Right cardiac atrium (tissue), 5 donors: ENCODE data around the gene TP53RK. TPM values are rescaled to one million over a fixed set of nuclear protein-coding genes. Genes with fewer than 3 reads are reported as not detected.

ENCODE experiments used
- ATAC-seq, 2 donors: fragments of 200-7000 bp; cut with Tn5 transposase; one replicate each; pipeline versions ENCODE4 v1.8.0 to v1.9.1; 2020; ENCODE audit warnings: moderate library complexity in 2 of 2, mild to moderate bottlenecking in 1 of 2
- DNase-seq, 3 donors: peaks; one replicate each; pipeline ENCODE4 v3.0.0-alpha.2; 2020
- H3K27ac ChIP-seq: one replicate; pipeline ENCODE4 v1.5.1; 2013; ENCODE audit warnings: mild to moderate bottlenecking, low read length, control low read depth, moderate library complexity
- H3K27me3 ChIP-seq: one replicate; pipeline ENCODE4 v1.6.1; 2013; ENCODE audit not compliant: control insufficient read depth, insufficient read depth
- H3K4me1 ChIP-seq: one replicate; pipeline ENCODE4 v1.6.1; 2013; ENCODE audit warnings: low read length; ENCODE audit not compliant: control insufficient read depth, insufficient read depth
- H3K4me3 ChIP-seq: one replicate; pipeline ENCODE4 v1.5.1; 2013; ENCODE audit warnings: low read length, control low read depth
- H3K9me3 ChIP-seq: one replicate; pipeline ENCODE4 v1.6.1; 2013; ENCODE audit warnings: low read length; ENCODE audit not compliant: control insufficient read depth
- WGBS: extraction: QIAGEN DNeasy Blood & Tissue Kit; methylation state at CpG from one replicate; pipeline ENCODE4 v1.1.7; 2013; 5-methylcytosine and 5-hydroxymethylcytosine counted together
- intact Hi-C, 4 donors: fragments of 100-400 bp; cut with DNase I; formaldehyde crosslinking; loops; one replicate each; pipeline versions ENCODE4 v1.11.0 to v1.14.0; 2022 to 2023
- polyA plus RNA-seq: library from polyadenylated mRNA; stranded (reverse); fragments of 200-250 nt; gene quantifications from one replicate; pipeline ENCODE4 v1.2.3, GENCODE V29; 2013
- total RNA-seq, 4 donors: library from RNA; stranded (reverse); fragmentation: NEBNext Ultra II Directional; extraction: Animal tissue kit (Norgen Biotek cat#: 25700); gene quantifications; one replicate each; pipeline ENCODE4 v1.2.1, GENCODE V29; 2021
- donor health status: healthy with polysubstance abuse.
- donor health status: DM: no; HTN: yes; CAD: no.
- donor health status: DM: no; HTN: no; CAD: no.
- donor health status: DM: no; HTN: yes; CAD: no; lungs with severe emphysema.
- donor health status: DM: yes; HTN: yes; CAD: no.

TP53RK gene
- total and polyA plus RNA-seq, 5 donors, result 6.8 to 9.9 (median 9.0) TPM

DNA sequence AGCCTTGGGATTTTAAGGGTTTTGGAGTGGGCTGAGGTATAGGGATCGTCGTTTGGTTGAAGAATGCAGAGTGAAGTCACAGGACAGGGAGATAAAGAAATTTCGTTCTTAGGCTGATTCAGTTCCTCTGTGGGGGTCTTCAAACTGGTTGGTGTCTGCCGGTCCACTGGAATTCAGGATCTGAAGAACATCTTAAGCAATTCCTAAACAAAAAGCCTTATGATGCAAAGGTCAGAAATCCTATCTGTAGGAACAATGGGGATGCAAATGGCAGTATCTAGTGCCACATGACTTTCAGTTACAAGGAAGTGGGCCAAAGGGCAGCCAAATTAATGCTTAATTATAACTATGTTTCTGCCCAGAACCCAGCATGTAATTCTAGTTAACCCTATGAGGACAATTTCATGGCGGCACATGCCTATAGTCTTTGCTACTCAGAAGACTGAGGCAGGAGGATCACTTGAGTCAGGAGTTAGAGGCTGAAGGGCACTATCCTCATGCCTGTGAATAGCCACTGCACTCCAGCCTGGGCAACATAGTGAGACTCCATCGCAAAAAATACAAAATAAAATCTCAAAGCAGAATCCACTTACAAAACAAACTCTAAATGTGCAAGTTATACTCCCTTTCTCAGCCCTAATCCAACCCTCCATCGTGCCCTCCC is 15.6 kb upstream of the TP53RK start:
- Histone ChIP-seq H3K27me3 (no peaks in the 10 kb centered on the region), H3K4me1 (no peaks in the 10 kb centered on the region), H3K4me3 (no peak overlapping the region), H3K27ac (no peak overlapping the region), H3K9me3 (no peaks in the 10 kb centered on the region)
- ATAC-seq (no peak), DNase-seq (no peak)
- WGBS, result 57% methylated on average over 7 of the region's 7 CpGs
- intact Hi-C loops, result no loop called here

DNA sequence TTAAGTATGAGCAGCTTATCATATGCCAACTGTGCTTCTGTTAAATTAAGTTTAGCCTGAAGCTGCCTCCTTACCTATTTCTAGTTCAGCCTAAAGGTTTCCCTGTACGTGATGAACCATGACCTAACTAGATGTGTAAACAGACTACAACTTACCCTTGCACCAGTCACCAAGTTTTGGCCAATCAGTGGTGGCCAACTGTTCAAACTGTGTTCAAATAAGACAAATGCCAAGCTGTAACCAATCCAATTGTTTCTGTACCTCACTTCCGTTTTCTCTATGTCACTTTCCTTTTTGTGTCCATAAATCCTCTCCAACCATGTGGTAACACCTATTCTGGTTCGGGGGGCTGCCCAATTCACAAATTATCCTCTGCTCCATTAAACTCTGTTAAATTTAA is 14.2 kb upstream of the TP53RK start:
- Histone ChIP-seq H3K4me1 (no peaks in the 10 kb centered on the region), H3K27me3 (peaks cover 2% of the 10 kb centered on the region), H3K9me3 (no peaks in the 10 kb centered on the region), H3K4me3 (no peak overlapping the region), H3K27ac (no peak overlapping the region)
- ATAC-seq (no peak), DNase-seq (no peak)
- 75% methylated on average over 3 of the region's 3 CpGs for WGBS
- intact Hi-C loops, result no loop called here

DNA sequence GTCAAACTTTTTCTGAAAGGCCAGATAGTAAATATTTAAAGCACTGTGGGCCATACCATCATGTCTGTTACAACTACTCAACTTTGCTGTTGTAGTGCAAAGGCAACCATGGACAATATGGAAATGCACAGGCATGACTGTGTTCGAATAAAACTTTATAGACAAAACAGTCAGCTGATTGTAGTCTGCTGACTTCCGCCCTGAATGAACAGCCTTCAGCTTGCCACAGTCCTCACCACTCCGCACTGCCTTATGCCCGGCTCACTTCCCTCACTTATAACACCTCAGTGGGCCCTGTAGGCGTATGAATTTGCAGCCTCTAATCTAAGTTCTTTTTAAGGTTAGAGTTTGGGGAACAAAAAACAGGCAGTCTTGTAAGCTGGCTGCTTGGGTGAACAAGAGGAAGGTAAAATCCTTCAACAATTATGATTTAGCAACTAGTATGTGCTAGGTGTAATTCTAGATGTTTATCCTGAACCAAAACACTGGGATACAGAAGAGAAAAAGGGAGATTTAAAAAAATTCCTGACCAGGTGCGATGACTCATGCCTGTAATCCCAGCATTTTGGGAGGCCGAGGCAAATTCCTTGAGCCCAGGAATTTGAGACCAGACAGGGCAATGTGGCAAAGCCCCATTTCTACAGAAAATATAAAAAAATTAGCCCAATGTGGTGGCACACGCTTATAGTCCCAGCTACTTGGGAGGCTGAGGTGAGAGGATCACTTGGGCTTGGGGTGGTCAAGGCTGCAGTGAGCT is 13.4 kb upstream of the TP53RK start:
- ATAC-seq, result no peak
- 92% methylated on average over 8 of the region's 8 CpGs for WGBS
- intact Hi-C loops, result no loop called here

DNA sequence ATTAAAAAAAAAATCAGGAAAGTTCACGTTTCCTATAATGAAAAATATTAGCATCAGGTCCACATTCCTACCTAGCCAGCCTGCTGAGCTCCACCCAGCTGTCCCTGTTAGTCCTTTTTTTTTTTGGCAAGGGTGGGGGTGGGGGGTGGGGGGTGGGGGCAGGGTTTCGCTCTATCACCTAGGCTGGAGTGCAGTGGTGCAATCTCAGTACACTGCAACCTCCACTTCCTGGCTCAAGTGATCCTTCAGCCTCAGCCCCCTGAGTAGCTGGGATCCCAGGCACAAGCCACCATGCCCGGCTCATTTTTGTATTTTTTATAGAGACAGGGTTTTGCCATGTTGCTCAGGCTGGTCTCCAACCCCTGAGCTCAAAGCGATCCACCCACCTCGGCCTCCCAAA is 12.7 kb upstream of the TP53RK start:
- intact Hi-C loops, result no loop called here

More for the DNA sequence above, 13.4 kb upstream of the TP53RK start:
- Histone ChIP-seq H3K4me1 (no peaks in the 10 kb centered on the region), H3K27me3 (peaks cover 2% of the 10 kb centered on the region), H3K9me3 (no peaks in the 10 kb centered on the region), H3K4me3 (no peak overlapping the region), H3K27ac (no peak overlapping the region)
- no peak for DNase-seq

DNA sequence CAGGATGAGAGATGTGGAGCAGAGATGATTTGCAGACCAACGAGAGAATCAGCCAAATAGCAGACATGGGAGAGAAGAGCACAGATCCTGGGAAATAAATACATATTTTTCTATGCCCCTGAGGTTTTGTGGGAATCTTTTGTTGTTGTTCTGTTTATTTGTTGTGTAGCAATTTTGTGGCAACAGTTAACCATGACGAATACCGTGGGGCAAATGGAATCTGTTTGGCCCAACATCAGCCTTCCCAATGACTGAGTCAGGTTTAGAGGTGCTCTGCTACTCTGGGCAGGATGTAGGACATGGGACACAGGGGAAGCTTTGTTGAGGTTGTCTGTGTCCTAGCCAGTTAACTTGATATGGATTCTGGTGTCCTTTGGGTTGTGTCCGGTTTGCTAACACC is 12.3 kb upstream of the TP53RK start:
- DNase-seq (no peak), ATAC-seq (no peak)
- Histone ChIP-seq H3K9me3 (no peaks in the 10 kb centered on the region), H3K4me3 (no peak overlapping the region), H3K27me3 (peaks cover 2% of the 10 kb centered on the region), H3K4me1 (no peaks in the 10 kb centered on the region), H3K27ac (no peak overlapping the region)
- 67% methylated on average over 4 of the region's 4 CpGs for WGBS
- intact Hi-C loops, result no loop called here

More for the DNA sequence above, 12.7 kb upstream of the TP53RK start:
- Histone ChIP-seq H3K9me3 (no peaks in the 10 kb centered on the region), H3K4me3 (no peak overlapping the region), H3K4me1 (no peaks in the 10 kb centered on the region), H3K27me3 (peaks cover 2% of the 10 kb centered on the region), H3K27ac (no peak overlapping the region)
- 83% methylated on average over 5 of the region's 5 CpGs for WGBS
- DNase-seq, result no peak
- no peak for ATAC-seq

DNA sequence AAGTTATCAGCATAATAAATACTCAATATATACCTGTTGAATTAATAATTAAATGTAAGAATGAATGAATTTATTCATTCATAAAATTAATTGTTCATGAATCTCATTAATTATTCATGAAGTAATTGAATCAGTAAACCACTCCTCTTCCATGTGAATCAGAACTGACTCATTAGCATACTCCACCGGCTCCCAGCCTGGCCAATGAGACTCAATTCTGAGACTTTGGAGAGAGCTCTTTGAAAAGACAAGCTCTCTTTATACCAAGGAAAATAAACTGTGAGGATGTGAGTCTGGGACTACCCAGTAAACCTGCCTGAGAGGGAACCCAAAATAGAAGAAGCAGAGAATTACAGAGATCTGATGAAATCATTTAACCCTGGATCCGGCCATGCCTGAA is 11.8 kb upstream of the TP53RK start:
- H3K27ac ChIP-seq, result no peak overlapping the region
- H3K9me3 ChIP-seq, result no peaks in the 10 kb centered on the region
- no peak overlapping the region for H3K4me3 ChIP-seq
- intact Hi-C loops, result no loop called here
- no peaks in the 10 kb centered on the region for H3K4me1 ChIP-seq
- H3K27me3 ChIP-seq, result peaks cover 2% of the 10 kb centered on the region
- no peak for ATAC-seq
- 79% methylated on average over 2 of the region's 2 CpGs for WGBS
- no peak for DNase-seq

DNA sequence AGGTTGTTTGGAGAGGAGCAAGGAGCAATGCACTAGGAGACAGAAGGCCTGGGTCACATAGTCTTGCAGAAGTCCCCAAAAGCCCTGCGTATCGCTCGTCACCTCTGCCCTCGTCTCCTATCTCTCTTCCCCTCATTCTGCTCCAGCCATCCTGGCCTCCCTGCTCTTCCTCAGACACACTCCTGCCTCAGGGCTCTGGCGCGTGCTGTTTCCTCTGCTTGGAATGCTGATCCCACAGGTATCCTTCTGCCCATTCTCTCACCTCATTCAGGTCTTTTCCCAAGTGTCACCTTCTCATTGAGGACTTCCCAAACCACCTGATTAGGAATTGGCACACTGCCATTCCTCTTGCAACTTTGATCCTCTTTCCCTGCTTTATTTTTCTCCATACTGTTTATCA is 11.2 kb upstream of the TP53RK start:
- DNase-seq, result no peak
- Histone ChIP-seq H3K9me3 (no peaks in the 10 kb centered on the region), H3K27me3 (peaks cover 2% of the 10 kb centered on the region), H3K4me1 (no peaks in the 10 kb centered on the region), H3K4me3 (no peak overlapping the region), H3K27ac (no peak overlapping the region)
- 59% methylated on average over 6 of the region's 6 CpGs for WGBS
- intact Hi-C loops, result no loop called here
- no peak for ATAC-seq

DNA sequence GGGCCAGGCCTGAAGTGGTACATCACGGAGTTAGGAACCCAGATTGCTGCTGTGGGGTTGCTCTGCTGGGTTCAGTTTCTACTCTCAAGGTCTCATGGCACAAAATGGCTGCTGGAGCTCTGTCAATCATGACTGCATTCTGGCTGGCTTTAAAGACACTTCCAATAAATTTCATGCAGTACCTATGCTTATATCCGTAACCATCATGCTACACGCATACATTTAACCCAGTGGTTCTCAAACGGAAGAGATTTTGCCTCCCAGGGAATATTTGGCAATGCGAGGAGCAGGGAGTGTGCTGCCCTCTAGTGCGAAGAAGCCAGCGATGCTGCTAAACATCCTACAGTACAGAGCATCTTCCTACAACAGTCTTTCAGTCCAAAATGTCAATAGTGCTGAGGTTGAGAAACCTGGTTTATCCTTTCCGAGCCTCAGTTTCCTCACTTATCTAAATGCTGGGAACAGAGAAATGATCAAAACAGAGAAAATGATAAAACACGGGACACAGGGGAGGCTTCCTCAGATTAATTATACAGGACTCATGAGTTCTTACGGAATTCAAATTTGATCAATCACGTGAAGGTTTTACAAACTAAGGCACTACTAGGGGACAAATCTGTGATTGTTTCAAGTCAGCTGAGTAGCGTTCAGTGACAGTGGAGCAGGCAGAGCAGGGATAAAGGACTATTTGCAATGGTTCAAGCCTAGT is 10.6 kb upstream of the TP53RK start:
- ATAC-seq, result no peak
- WGBS, result 51% methylated on average over 12 of the region's 12 CpGs
- H3K4me3 ChIP-seq, result no peak overlapping the region
- DNase-seq, result no peak
- H3K27ac ChIP-seq, result no peak overlapping the region
- peaks cover 2% of the 10 kb centered on the region for H3K27me3 ChIP-seq
- intact Hi-C loops, result no loop called here
- H3K9me3 ChIP-seq, result no peaks in the 10 kb centered on the region
- H3K4me1 ChIP-seq, result no peaks in the 10 kb centered on the region

DNA sequence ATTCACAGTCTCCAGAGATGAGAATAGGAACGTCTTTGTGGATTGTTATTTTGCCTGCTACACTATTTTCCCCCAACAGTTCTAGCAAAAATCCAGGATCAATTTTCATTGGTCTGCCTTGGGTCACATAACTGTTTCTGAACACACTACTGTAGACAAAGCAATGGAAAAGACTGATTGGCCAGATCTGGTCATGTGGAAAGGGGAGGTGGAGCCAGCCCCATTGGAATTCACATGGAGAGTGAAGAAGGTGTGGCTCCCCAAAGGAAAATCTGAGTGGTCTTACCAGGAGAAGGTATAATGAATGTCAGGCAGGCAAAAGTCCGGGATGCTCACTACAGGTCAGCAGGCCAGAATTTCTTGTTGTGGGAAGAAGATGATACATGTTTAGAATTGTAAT is 9.5 kb upstream of the TP53RK start:
- no peak for DNase-seq
- Histone ChIP-seq H3K27ac (no peak overlapping the region), H3K4me1 (no peaks in the 10 kb centered on the region), H3K4me3 (no peak overlapping the region), H3K9me3 (no peaks in the 10 kb centered on the region), H3K27me3 (peaks cover 2% of the 10 kb centered on the region)
- 86% methylated on average over 2 of the region's 2 CpGs for WGBS
- no peak for ATAC-seq
- intact Hi-C loops, result no loop called here

DNA sequence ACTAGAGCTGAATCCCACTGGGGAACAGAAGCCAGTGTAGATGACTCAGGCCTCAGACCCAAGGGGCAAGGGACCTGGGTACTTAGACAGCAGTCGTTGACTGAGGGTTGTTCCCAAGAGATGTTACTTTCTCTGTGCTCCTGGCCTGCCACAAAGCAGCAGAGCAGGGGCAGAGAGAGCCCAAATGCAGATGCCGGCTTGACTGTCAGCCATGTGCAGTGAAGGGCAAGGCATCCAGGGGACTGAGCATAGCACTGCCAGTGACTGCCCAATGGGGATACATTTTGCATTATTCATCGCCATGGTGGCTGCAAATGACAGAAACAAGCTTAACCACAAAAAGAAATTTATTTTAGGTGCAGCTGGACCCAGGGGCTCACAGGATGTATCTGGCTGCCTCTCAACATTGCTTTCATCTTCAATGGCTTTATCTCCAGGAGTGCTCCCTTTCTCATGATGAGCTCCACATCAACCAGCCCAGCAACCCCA is 7.6 kb upstream of the TP53RK start:
- DNase-seq, result no peak
- 84% methylated on average over 3 of the region's 3 CpGs for WGBS
- Histone ChIP-seq H3K27me3 (peaks cover 2% of the 10 kb centered on the region), H3K9me3 (no peaks in the 10 kb centered on the region), H3K4me1 (no peaks in the 10 kb centered on the region), H3K27ac (no peak overlapping the region), H3K4me3 (no peak overlapping the region)
- intact Hi-C loops, result no loop called here
- ATAC-seq, result no peak

DNA sequence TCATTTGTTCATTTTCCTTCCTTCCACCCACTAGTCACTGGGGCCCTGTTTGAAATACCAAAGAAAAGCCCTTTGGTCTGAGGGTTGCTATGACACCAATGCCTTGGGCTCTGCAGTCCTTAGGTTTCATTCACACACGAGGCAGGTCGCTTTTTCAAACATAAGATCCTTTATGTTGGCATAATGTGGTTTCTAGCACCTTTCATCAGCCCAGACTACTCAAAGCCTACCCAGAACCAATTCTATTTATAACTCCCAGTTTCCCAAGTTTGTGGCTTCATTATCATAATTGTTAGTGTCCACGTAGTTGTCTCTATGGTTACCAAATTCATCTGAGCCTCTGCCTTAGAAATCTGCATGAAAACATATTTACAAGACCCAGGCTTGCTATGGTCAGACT is 6.6 kb upstream of the TP53RK start:
- no peak for ATAC-seq
- intact Hi-C loops, result no loop called here

More for the DNA sequence above, 6.6 kb upstream of the TP53RK start:
- WGBS, result 32% methylated on average over 3 of the region's 3 CpGs
- Histone ChIP-seq H3K4me3 (no peak overlapping the region), H3K9me3 (no peaks in the 10 kb centered on the region), H3K4me1 (no peaks in the 10 kb centered on the region), H3K27me3 (peaks cover 2% of the 10 kb centered on the region), H3K27ac (no peak overlapping the region)
- no peak for DNase-seq
